ENCODE data around the gene SLC25A25. TPM values are rescaled to one million over a fixed set of nuclear protein-coding genes. Genes with fewer than 3 reads are reported as not detected.
A peak's percentile ranks its signal among the peaks of the same experiment; 100 is the strongest.

The SLC25A25 gene
- total and polyA plus RNA-seq, 9 of the 15 experiments (the other 6 are each of a cell fraction or from before 2014, with no cell fraction given) = 0.07 to 35.9 (median 23.2) TPM

DNA sequence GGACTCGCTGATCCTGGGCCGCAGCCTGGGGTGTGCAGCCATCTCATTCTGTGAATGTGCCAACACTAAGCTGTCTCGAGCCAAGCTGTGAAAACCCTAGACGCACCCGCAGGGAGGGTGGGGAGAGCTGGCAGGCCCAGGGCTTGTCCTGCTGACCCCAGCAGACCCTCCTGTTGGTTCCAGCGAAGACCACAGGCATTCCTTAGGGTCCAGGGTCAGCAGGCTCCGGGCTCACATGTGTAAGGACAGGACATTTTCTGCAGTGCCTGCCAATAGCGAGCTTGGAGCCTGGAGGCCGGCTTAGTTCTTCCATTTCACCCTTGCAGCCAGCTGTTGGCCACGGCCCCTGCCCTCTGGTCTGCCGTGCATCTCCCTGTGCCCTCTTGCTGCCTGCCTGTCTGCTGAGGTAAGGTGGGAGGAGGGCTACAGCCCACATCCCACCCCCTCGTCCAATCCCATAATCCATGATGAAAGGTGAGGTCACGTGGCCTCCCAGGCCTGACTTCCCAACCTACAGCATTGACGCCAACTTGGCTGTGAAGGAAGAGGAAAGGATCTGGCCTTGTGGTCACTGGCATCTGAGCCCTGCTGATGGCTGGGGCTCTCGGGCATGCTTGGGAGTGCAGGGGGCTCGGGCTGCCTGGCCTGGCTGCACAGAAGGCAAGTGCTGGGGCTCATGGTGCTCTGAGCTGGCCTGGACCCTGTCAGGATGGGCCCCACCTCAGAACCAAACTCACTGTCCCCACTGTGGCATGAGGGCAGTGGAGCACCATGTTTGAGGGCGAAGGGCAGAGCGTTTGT, 39.6 kb downstream of the SLC25A25 start:
- no peak for DNase-seq (ENCODE audit: extremely low read depth in 1 of 4, low spot score in 3 of 4)
- intact Hi-C loops (cut with micrococcal nuclease) (no loop called here), in situ Hi-C loops (cut with MboI) (no loop called here)
- no peak; the same call in 2 of the 3 replicates for ATAC-seq
- ChIA-PET CTCF (ENCODE audit: low intra/inter-chr PET ratio) (interaction anchor here (0.6 kb wide), 1 partner anchor 199 kb away, joined by 4 read pairs; no protein-coding TSS in a partner anchor), POLR2A (interaction anchor here (1.4 to 2.0 kb wide), 4 partner anchors 8 to 15 kb away, joined by 4 to 14 read pairs (median 9); no protein-coding TSS in a partner anchor)
- no TSS peak for BruUV-seq (replicated peaks)
- peak overlapping the region in 1 of 2 experiments; percentile 76; a peak in 2 of 4 replicates for H3K9ac ChIP-seq (ENCODE audit: insufficient read depth in 1 of 2, low read depth in 2 of 2, low read length in 2 of 2)
- no peak overlapping the region for H3K4me3 ChIP-seq
- FAIRE-seq = no peak
- no peaks in the 10 kb centered on the region for H3K27me3 ChIP-seq (ENCODE audit: control insufficient read depth in 2 of 2, insufficient read depth in 2 of 2, low read length in 2 of 2)
- no peaks in the 10 kb centered on the region for H3K9me3 ChIP-seq (replicated peaks; ENCODE audit: control insufficient read depth, insufficient read depth, low read depth, low read length)
- H3K4me1 ChIP-seq (replicated peaks in 1 of 2; ENCODE audit: control insufficient read depth in 2 of 2, insufficient read depth in 2 of 2, low read length in 2 of 2) = peaks cover 11 to 49% of the 10 kb centered on the region in 2 experiments; a peak in 4 of 5 replicates
- H4K20me1 ChIP-seq (replicated peaks; ENCODE audit: control insufficient read depth, insufficient read depth, low read length) = no peaks in the 10 kb centered on the region
- no peak overlapping the region for H2AFZ ChIP-seq (ENCODE audit: low read depth, low read length)
- H3K9me1 ChIP-seq (ENCODE audit: control insufficient read depth, insufficient read depth, low read length) = no peaks in the 10 kb centered on the region
- no peak overlapping the region; the same call in 2 of the 3 replicates for H3K27ac ChIP-seq (ENCODE audit: extremely low read depth, low read depth, low read length)
- WGBS (ENCODE audit: insufficient coverage, low coverage, missing lambda C conversion rate) = 86% methylated on average over 18 of the region's 18 CpGs
- peaks cover 4% of the 10 kb centered on the region; the same call in 2 of the 3 replicates for H3K79me2 ChIP-seq (ENCODE audit: control insufficient read depth, insufficient read depth, low read length)
- H3K36me3 ChIP-seq (ENCODE audit: control insufficient read depth, insufficient read depth, low read length) = peaks cover 70% of the 10 kb centered on the region
- H3K4me2 ChIP-seq (ENCODE audit: insufficient read depth, low read length) = no peak overlapping the region
- TF ChIP-seq, protein P1, sequence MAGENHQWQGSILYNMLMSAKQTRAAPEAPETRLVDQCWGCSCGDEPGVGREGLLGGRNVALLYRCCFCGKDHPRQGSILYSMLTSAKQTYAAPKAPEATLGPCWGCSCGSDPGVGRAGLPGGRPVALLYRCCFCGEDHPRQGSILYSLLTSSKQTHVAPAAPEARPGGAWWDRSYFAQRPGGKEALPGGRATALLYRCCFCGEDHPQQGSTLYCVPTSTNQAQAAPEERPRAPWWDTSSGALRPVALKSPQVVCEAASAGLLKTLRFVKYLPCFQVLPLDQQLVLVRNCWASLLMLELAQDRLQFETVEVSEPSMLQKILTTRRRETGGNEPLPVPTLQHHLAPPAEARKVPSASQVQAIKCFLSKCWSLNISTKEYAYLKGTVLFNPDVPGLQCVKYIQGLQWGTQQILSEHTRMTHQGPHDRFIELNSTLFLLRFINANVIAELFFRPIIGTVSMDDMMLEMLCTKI (IDR thresholded peaks at IDR 0.05; ENCODE audit: partially characterized antibody) = no peak
- no peak for TF ChIP-seq SP2 (IDR thresholded peaks at IDR 0.05; ENCODE audit: extremely low read depth, low read depth, low read length, poor library complexity, severe bottlenecking)
- peak; percentile 64 for TF ChIP-seq SUPT5H (IDR thresholded peaks at IDR 0.05)
- peak; percentile 58 for TF ChIP-seq POLR2A (conservative IDR thresholded peaks at IDR 0.05)
- no peak for TF ChIP-seq SAFB (IDR thresholded peaks at IDR 0.05; ENCODE audit: borderline replicate concordance, low read depth, low read length)
- TF ChIP-seq ZNF197 (CRISPR knock-in tag; IDR thresholded peaks at IDR 0.05; ENCODE audit: low read depth) = no peak
- no peak for TF ChIP-seq FOSL1 (tag; conservative IDR thresholded peaks at IDR 0.05)
- TF ChIP-seq, protein P2, sequence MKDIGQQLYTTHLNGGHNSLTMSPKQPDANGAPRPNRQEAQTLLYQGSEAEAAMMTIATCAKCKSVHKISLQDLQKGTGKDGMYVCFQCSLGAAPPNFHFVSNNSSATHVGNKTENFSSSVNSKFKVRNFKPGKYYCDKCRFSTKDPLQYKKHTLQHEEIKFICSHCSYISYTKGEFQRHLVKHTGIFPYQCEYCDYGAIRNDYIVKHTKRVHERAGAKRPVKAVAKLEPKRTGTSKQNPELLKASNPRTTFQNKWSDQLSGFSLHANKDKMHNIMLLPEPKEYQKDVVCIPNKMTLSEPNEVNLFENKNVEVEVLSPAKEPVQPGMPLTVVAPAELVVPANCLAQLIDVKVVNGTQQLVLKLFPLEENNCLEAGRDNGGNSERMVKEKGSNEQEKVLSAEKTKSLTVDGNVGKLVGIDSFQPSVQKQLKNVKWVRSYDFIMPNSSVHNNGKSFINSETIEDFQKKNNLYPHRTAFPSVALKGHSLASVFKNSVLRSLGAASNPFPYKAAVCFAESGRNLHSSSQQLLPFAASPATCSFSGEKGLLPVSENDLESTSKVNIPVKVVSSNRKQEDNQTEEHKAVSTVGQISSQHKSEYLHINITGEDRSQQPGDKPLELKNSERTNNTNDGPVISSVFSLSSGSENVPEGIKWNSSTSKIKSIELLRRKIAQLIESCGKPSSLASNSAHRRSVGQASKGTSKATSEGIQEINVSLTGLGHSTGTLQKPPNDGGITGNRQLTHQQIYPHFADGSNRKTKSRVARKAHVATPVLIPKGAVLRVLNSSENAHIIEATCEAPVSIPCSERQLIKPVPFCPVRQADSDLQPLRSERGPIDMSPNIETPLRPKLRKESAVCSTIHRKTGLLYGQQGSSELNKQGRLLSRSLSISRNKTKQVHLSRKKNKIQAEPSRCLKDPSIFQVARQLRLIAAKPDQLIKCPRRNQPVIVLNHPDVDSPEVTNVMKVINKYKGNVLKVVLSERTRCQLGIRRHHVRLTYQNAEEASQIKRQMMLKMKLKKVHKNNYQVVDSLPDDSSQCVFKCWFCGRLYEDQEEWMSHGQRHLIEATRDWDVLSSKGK (CRISPR knock-in tag; IDR thresholded peaks at IDR 0.05) = no peak
- no peak for TF ChIP-seq RFX7 (CRISPR knock-in tag; IDR thresholded peaks at IDR 0.05)
- no peak for TF ChIP-seq NCOA1 (IDR thresholded peaks at IDR 0.05; ENCODE audit: low read depth)
- TF ChIP-seq MEF2D (tag; conservative IDR thresholded peaks at IDR 0.05; ENCODE audit: low read depth) = no peak
- TF ChIP-seq SPI1 (IDR thresholded peaks at IDR 0.05; ENCODE audit: borderline replicate concordance, low read depth, low read length) = no peak
- TF ChIP-seq SRSF3 (IDR thresholded peaks at IDR 0.05; ENCODE audit: insufficient read depth, low read length) = no peak
- no peak for TF ChIP-seq NFIC (IDR thresholded peaks at IDR 0.05)
- no peak for TF ChIP-seq PHTF2 (CRISPR knock-in tag; IDR thresholded peaks at IDR 0.05)
- no peak for TF ChIP-seq TRIM24 (IDR thresholded peaks at IDR 0.05)
- no peak for TF ChIP-seq L3MBTL2 (IDR thresholded peaks at IDR 0.05)
- TF ChIP-seq HMGN3 (IDR thresholded peaks at IDR 0.05; ENCODE audit: borderline replicate concordance, extremely low read depth, insufficient read length, low read depth, low read length) = peak; percentile 2
- no peak for TF ChIP-seq BHLHE40 (IDR thresholded peaks at IDR 0.05; ENCODE audit: low read length)
- no peak for TF ChIP-seq MECOM (CRISPR knock-in tag; IDR thresholded peaks at IDR 0.05)
